HG02798 (cell line): ENCODE measurements around the gene MYOCOS.

Experiments
- ATAC-seq: cut with Tn5 transposase; IDR thresholded peaks from one replicate; pipeline ENCODE4 v1.9.1; 2021; ENCODE audit warnings: mild to moderate bottlenecking; ENCODE audit not compliant: unreplicated experiment, poor library complexity

Gene MYOCOS

DNA sequence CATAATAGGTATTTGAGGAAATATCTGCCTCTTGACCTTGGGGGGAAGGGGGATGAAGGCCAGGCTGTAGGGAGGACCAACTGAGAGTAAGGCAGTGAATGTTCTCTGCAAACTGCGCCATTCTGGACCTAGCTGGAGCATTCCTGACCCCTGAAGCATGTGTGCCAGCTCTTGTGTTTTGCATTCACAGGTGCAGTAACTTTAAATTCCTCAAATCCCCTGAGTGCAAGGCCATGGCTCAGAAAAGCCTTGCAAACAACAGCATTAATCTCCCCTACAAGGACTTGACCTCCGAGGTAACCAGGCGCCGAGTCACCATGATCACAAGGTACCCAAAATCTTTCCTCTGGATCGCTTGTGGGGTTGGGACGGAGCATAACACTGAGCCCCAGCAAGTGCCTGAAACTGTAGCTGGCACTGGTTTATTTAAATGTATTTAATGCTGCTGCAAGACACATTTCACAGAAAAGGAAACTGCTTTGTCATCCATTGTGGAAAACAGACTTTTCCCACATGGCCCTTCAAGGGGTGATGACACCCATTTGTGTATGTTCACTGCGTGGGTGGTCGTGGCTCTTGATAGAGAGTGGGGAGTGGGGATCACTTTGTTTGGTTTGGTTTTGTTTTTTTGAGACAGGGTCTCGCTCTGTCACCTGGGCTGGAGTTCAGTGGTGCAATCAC lies 1.7 kb downstream of the MYOCOS start:
- ATAC-seq: no peak

DNA sequence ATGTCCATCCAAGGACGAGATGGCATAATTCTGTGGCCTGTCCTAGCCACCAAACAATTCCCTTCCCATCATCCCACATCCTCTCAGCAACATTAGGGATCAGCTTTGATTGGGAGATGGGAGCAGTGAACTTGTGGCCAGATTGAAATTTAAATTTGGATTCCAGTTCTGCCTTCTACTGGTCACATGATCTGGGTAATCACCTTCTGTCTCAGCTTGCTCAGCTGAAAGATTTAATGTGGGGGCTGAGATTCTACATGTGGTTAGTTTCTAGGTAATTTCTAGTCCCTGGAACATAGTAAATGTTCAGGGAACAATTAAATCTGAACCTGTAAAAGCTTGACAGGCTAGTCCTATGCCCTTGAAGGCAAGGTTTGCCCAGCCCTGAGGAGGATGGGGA lies 3.2 kb downstream of the MYOCOS start:
- no peak for ATAC-seq

DNA sequence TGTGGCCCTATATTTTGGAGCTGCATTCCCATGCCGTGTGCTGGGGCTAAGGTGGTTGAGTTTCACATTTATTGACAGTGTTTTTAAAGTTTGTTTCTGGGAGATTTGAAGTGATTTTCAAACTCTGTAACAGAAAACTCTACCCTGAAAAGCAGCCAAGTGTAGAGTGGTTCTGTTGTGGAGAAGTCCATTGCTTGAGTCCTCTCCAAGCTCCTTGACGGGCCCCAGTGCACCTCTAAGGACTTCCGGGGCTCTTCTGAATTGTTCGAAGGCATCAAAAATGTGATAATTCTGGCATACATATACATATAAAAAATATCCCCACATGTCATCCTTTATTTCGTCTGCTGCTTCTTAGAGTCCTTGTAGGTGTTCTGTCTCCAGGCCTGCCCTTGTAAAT lies 5.0 kb downstream of the MYOCOS start:
- ATAC-seq: no peak

DNA sequence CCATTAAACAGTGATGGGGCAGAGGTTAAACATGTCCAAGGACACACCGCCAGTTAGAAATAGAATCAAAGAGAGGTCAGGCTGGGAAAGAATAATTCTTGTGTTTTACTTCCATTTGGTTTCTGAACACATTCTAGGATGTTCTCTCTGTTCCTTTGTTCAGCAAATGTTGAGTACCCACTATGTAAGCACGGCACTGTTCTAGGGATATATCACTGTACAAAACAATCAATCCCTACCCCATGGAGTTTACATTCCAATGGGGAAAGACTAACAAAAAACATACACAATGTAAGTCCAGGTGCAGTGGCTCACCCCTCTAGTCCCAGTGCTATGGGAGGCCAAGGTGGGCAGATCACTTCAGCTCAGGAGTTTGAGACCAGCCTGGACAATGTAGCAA lies 6.2 kb downstream of the MYOCOS start:
- ATAC-seq: no peak

DNA sequence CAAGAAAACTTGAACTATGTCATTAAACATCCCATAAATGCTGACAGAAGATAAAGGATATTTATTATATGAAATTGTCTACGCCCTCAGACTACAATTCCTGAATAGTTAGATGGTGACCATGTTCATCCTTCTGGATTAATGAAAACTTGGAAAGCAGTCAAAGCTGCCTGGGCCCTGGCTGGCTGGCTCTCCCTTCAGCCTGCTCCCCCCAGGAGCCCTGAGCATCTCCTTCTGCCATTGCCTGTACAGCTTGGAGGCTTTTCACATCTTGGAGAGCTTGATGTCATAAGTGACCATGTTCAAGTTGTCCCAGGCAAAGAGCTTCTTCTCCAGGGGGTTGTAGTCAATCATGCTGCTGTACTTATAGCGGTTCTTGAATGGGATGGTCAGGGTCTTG lies 13.6 kb downstream of the MYOCOS start:
- no peak for ATAC-seq

DNA sequence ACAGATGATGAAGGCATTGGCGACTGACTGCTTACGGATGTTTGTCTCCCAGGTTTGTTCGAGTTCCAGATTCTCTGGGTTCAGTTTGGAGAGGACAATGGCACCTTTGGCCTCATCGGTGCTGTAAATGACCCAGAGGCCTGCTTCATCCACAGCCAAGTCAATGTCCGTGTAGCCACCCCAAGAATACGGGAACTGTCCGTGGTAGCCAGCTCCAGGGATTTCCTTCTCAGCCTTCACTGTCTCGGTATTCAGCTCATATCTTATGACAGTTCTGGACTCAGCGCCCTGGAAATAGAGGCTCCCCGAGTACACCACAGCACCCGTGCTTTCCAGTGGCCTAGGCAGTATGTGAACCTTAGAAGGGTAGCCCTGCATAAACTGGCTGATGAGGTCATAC lies 14.1 kb downstream of the MYOCOS start:
- ATAC-seq: no peak

DNA sequence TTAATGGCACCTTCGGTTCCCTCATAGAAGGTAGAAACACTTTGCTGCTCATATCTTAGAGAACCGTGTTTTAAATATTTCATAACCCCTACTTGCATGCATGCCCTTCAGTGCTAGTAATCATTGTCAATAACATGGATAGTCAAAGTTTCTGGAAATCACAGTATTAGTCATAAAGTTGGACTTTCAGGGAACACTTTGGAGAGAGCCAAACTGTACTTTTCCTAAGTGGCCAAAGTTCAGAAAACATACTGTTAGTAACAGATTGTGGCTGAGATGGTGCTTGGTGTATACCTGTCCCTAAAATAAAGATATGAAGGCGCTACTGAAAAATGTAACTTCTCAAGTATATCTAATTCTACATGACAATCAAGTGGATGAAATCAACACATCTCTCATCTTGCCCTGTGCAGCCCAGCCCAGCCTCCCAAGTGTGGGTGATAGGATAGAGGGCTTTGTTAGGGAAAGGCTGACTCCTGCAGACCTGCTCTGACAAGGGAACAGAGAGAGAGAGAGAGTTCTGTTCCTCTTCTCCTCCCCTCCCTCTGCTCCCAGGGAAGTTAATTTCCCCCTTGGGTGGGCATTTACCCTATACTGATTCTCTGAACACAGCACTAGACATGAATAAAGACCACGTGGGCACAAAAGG lies 16.0 kb downstream of the MYOCOS start:
- no peak for ATAC-seq

DNA sequence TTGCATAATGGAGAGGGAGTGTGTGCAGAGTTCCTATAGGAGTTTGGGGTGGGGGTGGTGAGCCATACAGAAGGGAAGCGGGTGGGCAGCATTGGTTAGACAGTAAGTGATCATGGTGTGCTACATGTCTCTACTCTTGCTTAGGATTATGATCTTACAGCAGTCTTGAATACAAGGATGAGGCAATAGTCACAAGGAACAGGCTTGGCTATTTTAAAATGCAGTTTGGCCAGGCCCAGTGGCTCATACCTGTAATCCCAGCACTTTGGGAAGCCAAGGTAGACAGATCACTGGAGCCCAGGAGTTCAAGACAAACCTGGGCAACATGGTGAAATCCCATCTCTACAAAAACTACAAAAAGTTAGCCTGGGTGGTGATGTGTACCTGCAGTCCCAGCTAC lies 18.2 kb downstream of the MYOCOS start:
- ATAC-seq: no peak

DNA sequence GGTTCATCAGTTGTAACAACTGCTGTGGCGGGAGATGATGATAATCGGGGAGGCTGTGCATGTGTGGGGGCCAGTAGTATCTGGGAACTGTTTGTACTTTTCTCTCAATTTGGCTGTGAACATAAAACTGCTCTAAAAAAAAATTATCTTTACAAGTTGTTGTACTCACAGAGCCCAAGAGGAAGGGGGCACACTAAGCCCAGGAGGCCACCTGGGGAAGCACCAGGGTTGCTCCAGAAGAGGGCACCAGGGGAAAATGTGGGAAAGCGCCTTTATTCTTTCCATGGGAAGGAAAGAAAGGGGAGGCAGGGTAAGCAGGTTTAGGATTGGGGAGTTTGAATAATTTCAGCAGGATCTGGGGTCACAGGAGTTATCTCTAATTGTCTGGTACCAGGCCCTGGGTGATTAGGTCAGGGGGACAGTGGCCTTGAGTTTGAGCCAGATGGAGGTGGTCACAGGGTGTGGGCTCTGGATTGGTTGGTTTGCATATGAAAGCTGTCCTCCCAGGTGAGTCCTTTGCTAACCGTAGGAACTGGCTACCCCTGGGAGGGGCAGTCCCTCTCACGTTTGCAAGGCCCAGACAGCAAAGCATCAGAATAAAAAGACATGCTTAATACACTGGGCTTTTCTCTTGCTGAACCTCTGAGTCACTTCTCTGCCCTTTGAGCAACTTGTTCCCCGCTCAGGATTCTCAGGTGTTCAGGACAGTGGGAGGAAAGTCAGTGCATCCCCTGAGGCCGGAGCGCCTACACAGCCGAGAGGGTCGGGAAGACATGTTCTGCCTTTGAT lies 19.2 kb downstream of the MYOCOS start:
- no peak for ATAC-seq

DNA sequence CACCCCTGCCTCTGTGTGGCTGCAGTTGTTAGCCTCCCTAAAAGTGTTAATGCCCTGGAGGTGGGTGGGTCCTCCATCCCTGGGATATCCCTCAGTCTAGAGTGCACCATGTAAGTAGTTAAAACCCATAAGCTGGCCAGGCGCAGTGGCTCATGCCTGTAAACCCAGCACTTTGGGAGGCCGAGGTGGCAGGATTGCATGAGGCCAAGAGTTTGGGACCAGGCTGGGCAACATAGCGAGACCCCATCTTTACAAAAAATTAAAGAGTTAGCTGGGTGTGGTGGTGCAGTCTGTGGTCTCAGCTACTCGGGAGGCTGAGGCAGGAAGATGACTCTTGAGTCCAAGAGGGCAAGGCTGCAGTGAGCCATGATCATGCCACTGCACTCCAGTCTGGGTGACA lies 20.2 kb downstream of the MYOCOS start:
- no peak for ATAC-seq

DNA sequence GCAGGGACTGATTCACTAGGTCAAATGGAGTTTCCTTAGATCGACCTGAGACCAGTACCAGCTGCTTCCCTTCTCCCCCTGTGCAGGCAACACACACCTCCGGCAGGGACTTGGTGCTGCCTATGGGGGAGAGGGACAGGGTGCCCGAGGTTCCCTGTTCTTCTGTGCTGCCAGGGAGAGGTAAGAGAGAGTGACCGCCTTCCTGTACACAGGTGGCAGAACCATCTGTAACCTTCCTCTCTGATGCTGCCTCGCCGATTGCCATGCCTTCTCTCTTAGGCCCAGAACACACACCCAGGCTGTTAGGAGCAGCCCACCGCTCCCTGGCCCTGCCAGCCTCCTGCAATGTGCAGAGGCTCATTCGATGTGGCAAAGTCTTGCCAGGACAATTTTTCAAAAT lies 21.1 kb downstream of the MYOCOS start:
- no peak for ATAC-seq

DNA sequence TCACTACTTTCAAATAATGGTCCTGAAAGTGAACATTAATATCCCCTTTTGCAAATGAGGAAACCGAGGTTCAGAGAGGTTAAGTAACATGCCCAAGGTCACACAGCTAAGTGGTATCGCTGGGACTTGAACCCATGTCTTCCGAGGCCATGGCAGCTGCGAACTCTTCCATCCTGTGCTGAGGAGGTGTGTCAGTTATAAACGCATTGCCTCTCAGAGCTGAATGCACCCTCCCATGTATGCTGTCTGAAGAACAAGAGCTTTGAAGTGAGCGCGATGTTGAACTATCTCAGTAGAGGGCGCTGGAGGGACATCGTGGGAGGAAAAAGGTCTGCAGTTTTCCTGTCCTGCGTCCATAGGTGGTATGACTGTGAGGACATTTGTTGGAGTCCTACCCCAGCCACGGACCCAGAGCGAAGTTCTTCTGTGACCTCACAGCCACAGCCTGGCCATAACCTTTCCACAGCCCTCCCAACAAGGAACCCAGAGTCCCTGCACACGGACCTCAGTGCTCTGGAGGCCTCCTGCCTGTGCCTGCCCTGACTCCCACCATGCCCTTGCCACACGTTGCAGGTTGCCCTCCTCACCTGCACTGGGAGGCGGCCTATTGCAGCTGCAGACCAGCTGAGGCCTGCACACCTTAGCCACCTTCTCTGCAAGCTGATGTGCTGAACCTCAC lies 22.9 kb downstream of the MYOCOS start:
- ATAC-seq: peak; percentile 81

DNA sequence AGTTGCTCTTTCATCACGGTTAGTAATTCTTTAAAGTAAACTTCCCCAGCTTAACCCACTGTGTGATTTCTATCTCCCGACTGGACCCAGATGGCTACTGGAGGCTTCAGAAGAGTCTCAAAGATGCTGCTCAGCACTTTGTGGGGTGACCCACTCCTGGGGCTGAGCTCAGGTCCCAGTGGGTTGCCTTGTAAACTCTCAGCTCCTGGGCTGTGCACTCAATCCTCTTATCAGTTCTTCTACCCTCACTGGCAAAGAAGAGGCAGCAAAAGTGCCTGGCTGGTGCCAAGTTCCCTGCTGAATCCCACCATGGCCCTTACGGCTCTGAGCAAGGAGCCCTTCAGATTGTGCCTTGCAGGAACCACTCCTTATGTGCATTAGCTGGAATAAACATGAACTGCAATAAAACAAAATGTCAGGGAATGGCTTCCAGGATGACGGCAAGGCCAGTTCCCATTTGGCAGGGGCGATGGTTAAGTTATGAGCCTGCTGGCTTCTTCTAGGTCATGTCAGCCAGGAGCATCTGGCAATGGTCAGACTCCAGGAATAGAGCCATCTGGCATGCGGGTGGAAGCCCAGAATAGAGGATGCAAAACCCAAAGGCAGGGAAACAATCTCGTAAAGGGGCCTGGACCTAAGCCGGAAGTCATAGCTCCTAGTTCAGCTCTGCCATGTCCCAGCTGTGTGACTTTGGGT lies 23.7 kb downstream of the MYOCOS start:
- no peak for ATAC-seq

DNA sequence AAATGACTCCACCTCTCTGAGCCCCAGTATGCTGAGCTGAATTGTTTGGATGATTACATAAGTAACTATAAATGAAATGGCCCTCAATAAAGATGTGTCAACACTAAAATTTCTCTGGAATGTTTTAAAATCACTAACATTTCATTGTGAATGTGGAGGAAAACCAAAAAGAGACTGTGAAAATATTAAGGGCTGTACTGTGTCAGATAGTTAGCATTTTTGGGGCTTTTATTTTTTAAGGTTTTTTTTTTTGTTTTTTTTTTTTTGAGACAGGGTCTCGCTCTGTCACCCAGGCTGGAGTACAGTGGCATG lies 24.2 kb downstream of the MYOCOS start:
- no peak for ATAC-seq

DNA sequence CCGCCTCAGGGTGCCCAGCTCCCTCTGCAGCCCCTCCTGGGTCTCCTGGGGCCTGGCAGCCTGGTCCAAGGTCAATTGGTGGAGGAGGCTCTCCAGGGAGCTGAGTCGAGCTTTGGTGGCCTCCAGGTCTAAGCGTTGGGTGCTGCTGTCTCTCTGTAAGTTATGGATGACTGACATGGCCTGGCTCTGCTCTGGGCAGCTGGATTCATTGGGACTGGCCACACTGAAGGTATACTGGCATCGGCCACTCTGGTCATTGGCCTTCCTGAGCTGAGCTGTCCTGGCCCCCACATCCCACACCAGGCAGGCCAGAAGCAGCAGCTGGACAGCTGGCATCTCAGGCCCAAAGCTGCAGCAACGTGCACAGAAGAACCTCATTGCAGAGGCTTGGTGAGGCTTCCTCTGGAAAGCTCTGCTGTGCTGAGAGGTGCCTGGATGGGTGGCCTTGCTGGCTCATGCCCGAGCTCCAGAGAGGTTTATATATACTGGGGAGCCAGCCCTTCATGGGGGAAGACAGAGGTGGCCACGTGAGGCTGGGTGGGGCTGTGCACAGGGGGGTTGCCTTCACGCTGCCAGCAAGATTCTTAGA lies 30.3 kb downstream of the MYOCOS start, which contains the start of gene MYOC:
Gene MYOC (minus strand): TSS at position 455 of the 589 bp plus-strand sequence. CDS start 77 bp downstream, at position 378.
- no peak for ATAC-seq

DNA sequence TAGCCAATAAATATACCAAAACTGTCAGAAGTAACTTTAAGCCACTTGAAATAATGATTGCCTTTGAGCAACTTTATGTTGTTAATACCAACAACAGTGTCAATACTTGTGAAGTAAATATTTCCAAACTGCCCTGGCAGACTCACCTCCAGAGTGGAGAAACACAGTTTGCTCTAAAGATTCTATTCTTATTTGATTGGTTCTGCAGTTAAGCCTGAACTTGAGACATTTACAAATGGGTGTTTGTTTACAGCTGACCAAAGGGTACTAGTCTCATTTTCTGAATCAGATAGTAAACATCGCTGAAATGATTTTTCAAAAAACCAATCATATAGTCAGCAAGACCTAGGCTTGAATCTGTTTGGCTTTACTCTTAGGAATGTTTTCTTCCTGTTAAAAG lies 31.8 kb downstream of the MYOCOS start:
- ATAC-seq: no peak

DNA sequence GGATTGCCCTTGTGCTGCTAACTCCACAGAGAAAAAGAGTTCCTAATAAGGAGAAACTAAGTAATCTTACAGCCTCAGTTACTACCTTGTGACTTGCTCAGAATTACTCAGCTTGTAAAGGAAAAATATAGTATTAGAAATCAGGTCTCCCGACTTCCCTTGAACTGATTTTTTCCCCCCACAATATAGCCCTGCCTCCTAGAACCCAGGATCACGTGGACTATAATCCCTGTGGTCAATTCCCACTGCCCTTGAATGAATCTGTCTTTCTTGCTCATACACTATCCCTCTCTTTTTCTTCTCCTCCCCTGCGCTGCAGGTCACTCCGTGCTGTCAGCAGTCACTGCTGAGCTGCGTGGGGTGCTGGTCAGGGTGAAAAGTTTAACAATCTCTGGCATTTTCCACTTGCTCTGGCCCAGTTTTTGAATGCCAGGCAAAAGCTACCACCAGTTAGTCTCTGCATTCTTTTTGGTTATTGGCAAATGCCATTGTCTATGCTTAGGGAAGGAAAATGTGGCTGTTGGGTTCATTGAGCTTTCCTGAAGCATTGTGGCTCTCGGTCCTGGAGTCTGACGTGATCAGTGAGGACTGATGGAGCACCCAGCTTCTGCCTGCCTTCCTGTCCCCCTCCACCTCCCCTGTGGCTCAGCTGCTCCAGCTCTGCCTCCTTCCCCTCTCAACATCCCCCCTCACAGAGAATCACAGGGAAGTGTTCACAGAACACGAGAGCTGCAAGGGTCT lies 32.3 kb downstream of the MYOCOS start:
- no peak for ATAC-seq

DNA sequence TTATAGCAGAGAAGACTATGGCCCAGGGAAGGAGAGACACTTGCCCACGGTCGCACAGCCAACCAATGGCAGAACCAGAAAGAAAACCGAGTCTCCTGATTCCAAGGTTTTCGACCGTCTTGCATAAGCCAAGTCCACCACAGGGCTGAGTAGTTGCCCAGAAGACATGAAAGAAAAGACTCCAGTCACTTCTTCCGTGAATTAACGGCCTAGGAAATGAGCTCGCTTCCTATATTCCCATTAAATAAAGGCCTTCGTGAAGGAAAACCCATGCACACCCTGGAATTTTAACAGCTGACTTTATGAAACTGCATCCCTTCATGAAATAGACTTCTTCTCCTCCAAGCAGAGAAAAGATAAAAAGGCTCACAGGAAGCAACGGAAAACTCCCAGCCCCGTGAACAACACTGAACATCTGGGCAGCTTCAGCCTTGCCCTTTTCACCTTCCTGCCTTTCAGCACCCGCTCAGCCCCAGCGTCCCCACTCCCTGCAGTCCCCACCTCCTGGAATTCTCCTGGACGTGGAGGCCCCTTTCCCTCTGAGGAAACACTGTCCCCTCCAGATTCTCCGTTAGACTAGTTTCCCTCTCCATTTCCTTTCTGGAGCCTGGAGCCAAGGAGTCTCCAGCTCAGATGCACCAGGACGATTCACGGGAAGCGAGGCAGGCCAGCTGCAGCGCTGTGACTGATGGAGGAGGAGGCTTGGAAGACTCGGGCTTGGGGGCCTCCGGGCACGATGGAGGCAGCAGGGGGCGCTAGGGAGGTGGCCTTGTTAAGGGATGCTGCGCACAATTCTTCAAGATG lies 33.1 kb downstream of the MYOCOS start:
- peak; percentile 88 for ATAC-seq

DNA sequence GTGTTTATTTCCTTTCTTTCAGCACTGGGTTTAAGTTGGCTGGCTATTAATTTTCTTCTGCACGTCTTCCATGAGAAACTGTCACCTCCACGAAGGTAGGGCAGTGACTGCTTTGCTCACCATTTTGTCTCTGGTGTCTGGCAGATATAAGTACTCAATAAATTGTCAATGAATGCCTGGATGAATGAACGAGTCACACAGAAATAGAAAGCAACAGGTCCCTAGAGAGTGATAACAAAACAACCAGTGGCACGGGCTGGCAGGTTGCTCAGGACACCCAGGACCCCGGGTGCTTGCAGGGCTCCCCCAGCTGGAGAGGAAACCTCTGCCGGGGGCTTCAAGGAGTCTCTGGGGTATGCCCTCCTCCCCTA lies 33.7 kb downstream of the MYOCOS start:
- ATAC-seq: peak; percentile 6
